Thymus (tissue), 11 donors: ENCODE data around the gene BMP2K. TPM values are rescaled to one million over a fixed set of nuclear protein-coding genes. Genes with fewer than 3 reads are reported as not detected.

Experiments
- DNase-seq, 9 donors: peaks; one replicate each; pipeline ENCODE4 v3.0.0-alpha.2; 2013; ENCODE audit warnings: low spot score in 9 of 9, low read depth in 6 of 9, missing footprints in 1 of 9
- H3K27ac ChIP-seq, 2 donors: one replicate each; pipeline ENCODE4 v1.5.1; 2013; ENCODE audit warnings: control low read depth in 1 of 2, low read depth in 1 of 2, low read length in 1 of 2, mild to moderate bottlenecking in 1 of 2, moderate library complexity in 1 of 2
- H3K27me3 ChIP-seq, 2 donors: one replicate each; pipeline ENCODE4 v1.5.1; 2013; ENCODE audit warnings: low read length in 1 of 2; ENCODE audit not compliant: control insufficient read depth in 2 of 2, insufficient read depth in 1 of 2
- H3K36me3 ChIP-seq, 2 donors: one replicate each; pipeline ENCODE4 v1.5.1; 2013; ENCODE audit warnings: low read length in 1 of 2, mild to moderate bottlenecking in 1 of 2, moderate library complexity in 1 of 2; ENCODE audit not compliant: control insufficient read depth in 2 of 2, insufficient read depth in 2 of 2
- H3K4me1 ChIP-seq, 2 donors: one replicate each; pipeline ENCODE4 v1.5.1; 2013; ENCODE audit warnings: low read length in 2 of 2; ENCODE audit not compliant: control insufficient read depth in 2 of 2, insufficient read depth in 2 of 2
- H3K4me3 ChIP-seq, 2 donors: one replicate each; pipeline ENCODE4 v1.5.1; 2013; ENCODE audit warnings: low read length in 2 of 2, control low read depth in 1 of 2, mild to moderate bottlenecking in 1 of 2
- H3K9me3 ChIP-seq, 2 donors: one replicate each; pipeline ENCODE4 v1.5.1; 2013; ENCODE audit warnings: low read length in 1 of 2, mild to moderate bottlenecking in 1 of 2; ENCODE audit not compliant: control insufficient read depth in 2 of 2, insufficient read depth in 1 of 2
- WGBS: extraction: QIAGEN DNeasy Blood & Tissue Kit; methylation state at CpG from one replicate; pipeline ENCODE4 v1.1.7; 2013; 5-methylcytosine and 5-hydroxymethylcytosine counted together
- polyA plus RNA-seq: library from polyadenylated mRNA; stranded (reverse); fragments of 200-250 nt; gene quantifications from one replicate; pipeline ENCODE4 v1.2.3, GENCODE V29; 2013
- total RNA-seq: library from RNA; stranded (reverse); fragments of 120-200 nt; gene quantifications from one replicate; pipeline ENCODE4 v1.2.4, GENCODE V29; 2013
- donor health status: healthy.

BMP2K gene
- total and polyA plus RNA-seq, 2 donors: 34.3 to 36.5 TPM

- DNase-seq: peak in 3 of 9 donors; percentile 35 to 70 (median 40)
- whole genome bisulfite sequencing: 82% methylated on average over 12 of the region's 12 CpGs
- peaks cover 8 to 17% of the 10 kb centered on the region in 2 donors for H3K4me1 ChIP-seq
- H3K9me3 ChIP-seq: no peaks in the 10 kb centered on the region
- H3K27ac ChIP-seq: no peak overlapping the region
- H3K36me3 ChIP-seq: no peaks in the 10 kb centered on the region
- no peak overlapping the region for H3K4me3 ChIP-seq
- no peaks in the 10 kb centered on the region for H3K27me3 ChIP-seq
These were observed 7.5 kb upstream of the BMP2K start for GRCh38 chr4:78768452-78769180.

DNA sequence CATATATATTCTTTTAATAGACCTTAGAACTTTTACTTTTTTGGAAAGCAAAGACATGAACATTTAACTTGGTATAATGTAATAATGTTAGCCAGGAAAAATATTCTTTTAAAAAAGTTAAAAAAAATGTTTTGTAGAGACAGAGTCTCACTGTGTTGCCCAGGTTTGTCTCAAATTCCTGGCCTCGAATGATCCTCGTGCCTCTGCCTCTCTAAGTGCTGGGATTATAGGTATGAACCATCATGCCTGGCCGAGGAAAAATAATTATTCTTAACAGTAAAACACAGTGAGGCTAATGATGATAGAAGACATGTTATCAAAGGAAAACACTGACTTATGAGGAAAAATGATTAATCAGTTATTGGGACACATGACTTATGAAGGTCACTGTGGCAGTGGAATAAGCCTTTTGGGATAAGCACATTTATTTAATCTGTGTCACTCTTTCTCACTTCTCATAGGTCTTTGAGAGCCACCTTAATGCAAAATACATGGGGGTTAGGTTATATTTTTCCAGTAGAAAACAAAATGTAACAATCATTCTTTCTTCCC lies 6.0 kb upstream of the BMP2K start:
- Histone ChIP-seq H3K36me3 (no peaks in the 10 kb centered on the region), H3K4me3 (no peak overlapping the region), H3K27ac (no peak overlapping the region), H3K4me1 (peaks cover 8 to 21% of the 10 kb centered on the region in 2 donors), H3K27me3 (no peaks in the 10 kb centered on the region), H3K9me3 (no peaks in the 10 kb centered on the region)
- DNase-seq: no peak
- WGBS: 99% methylated on average over 3 of the region's 3 CpGs

DNA sequence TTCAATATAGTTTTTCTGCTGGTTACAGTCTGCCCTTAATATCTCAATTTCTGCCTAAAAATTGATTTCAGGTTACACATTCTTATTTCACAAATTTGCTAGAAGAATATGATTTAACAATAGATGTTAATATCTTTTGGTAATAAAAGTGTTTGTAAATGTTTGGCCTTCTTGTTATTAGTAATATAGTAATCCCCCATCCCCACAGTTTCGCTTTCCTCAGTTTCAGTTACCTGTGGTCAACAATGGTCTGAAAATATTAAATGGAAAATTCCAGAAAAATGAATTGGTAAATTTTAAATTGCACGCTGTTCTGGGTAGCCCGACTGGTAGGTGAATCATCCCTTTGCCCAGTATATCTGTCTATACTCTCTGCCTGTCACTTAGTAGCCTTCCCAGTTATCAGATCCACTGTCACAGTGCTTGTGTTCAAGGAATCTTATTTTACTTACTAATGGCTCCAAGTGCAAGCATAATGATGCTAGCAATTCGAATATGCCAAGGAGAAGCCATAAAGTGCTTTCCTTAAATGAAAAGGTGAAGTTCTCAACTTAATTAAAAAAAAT lies 3.5 kb upstream of the BMP2K start:
- 96% methylated on average over 4 of the region's 4 CpGs for WGBS
- H3K27me3 ChIP-seq: no peaks in the 10 kb centered on the region
- no peak overlapping the region for H3K4me3 ChIP-seq
- H3K9me3 ChIP-seq: peaks cover 0 to 2% of the 10 kb centered on the region in 2 donors
- no peak overlapping the region for H3K27ac ChIP-seq
- DNase-seq: no peak
- H3K36me3 ChIP-seq: no peaks in the 10 kb centered on the region
- peaks cover 11 to 15% of the 10 kb centered on the region in 2 donors for H3K4me1 ChIP-seq

DNA sequence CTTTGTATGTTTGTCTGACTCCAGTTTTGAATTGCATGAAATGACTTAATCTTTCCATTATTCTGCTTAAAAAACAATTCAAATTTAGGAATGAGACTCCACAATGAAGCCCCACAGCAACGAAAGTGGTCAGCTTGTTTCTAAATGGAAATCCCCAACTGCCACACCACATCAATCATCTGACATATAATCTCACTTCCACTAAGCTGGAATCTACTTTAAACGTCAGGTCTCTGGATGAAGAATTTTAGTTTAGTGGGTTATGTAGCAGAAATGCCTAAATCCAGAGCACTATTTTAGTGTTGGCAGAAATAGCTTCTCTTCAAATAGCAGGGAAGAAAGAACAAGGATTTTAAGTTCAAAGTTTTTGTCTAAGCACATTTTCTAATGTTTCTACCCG lies 1.7 kb upstream of the BMP2K start:
- DNase-seq: peak in 1 of 9 donors; percentile 44
- Histone ChIP-seq H3K27me3 (no peaks in the 10 kb centered on the region), H3K36me3 (no peaks in the 10 kb centered on the region), H3K4me3 (no peak overlapping the region), H3K9me3 (peaks cover 0 to 2% of the 10 kb centered on the region in 2 donors), H3K27ac (peak overlapping the region; percentile 18 to 91), H3K4me1 (peaks cover 2 to 7% of the 10 kb centered on the region in 2 donors)
- WGBS: 72% methylated on average over 3 of the region's 3 CpGs

GRCh38 chr4:78775303-78776078 lies 659 bp upstream of the BMP2K start:
- H3K27ac ChIP-seq: peak overlapping the region; percentile 91 to 95
- H3K27me3 ChIP-seq: no peaks in the 10 kb centered on the region
- H3K36me3 ChIP-seq: no peaks in the 10 kb centered on the region
- DNase-seq: peak in 8 of 9 donors; percentile 66 to 93 (median 83)
- peaks cover 0 to 2% of the 10 kb centered on the region in 2 donors for H3K9me3 ChIP-seq
- H3K4me3 ChIP-seq: peak overlapping the region; percentile 97 to 98
- peaks cover 7% of the 10 kb centered on the region in 2 donors for H3K4me1 ChIP-seq
- under 1% methylated on average over 54 of the region's 54 CpGs for WGBS

DNA sequence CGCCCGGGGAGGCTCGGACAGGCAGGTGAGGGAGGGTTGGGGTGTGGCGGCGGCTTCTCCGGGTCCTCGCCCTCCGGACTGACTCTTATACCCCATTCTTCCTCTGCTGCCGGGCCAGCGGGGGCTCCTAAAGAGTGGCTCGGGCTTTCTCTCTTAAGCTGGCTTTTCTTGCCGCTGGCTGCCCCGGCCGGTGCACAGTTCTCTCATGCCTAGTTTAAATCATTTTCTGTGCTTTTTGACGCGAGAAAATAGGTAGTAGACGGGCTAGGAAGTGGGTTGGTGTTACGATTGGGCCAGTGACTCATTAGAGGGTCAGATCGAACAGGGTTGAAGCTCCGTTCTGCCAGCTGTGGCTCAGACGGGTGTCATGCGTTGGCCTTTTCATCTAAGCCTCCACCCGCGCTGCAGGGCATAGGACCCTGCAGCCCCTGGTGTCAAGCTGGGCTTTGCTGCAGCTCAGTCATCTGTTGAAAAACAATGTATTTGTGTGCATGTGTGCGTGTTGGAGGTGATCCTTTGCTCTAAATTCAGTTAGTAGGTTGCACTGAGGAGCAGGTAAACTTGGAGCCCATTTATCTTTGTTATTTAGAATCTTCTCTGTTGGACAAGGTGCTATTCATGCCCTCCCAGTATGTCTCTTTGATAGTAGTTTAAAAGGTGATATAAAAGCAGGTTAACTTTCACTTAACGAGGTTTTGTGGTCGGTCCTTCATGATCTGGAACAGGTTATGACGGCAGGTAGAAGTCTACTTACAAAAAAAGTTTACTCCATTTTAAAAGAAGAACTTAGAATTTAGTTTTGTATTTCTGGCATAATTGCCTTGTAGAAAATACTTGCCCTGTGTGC lies 802 bp downstream of the BMP2K start:
- Histone ChIP-seq H3K4me3 (peak overlapping the region; percentile 89 to 97), H3K9me3 (peaks cover 0 to 2% of the 10 kb centered on the region in 2 donors), H3K27ac (peak overlapping the region; percentile 88 to 95), H3K4me1 (peaks cover 7 to 8% of the 10 kb centered on the region in 2 donors), H3K27me3 (no peaks in the 10 kb centered on the region), H3K36me3 (peaks cover 1 to 3% of the 10 kb centered on the region in 2 donors)
- peak in 5 of 9 donors; percentile 39 to 67 (median 40) for DNase-seq
- WGBS: under 1% methylated on average over 28 of the region's 28 CpGs

DNA sequence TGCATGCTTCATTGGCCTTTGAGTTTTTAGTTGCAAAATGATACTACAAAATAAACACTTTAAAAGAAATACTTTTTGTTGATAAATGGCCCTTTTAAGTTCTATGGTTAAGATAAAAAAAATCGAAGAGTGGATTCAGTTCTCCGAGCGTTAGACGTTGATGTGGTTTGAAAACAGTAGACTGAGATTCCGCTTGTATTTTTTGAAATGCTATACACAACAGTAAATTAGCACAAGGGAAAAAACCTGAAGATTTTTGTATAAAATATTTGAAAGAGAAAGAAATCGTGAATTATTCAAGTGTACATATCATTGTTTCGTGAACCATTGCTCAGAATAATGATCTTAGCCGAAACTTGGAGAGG lies 1.4 kb downstream of the BMP2K start:
- WGBS: 12% methylated on average over 8 of the region's 8 CpGs
- no peaks in the 10 kb centered on the region for H3K27me3 ChIP-seq
- H3K9me3 ChIP-seq: peaks cover 0 to 2% of the 10 kb centered on the region in 2 donors
- peak overlapping the region; percentile 89 to 97 for H3K4me3 ChIP-seq
- peak overlapping the region in 1 of 2 donors; percentile 88 for H3K27ac ChIP-seq
- DNase-seq: peak in 2 of 9 donors; percentile 21 to 59
- peaks cover 3% of the 10 kb centered on the region in 2 donors for H3K36me3 ChIP-seq
- peaks cover 7 to 10% of the 10 kb centered on the region in 2 donors for H3K4me1 ChIP-seq

- 99% methylated on average over 4 of the region's 4 CpGs for whole genome bisulfite sequencing
- Histone ChIP-seq H3K9me3 (peaks cover 0 to 2% of the 10 kb centered on the region in 2 donors), H3K36me3 (peaks cover 3% of the 10 kb centered on the region in 2 donors), H3K27ac (no peak overlapping the region), H3K4me3 (no peak overlapping the region), H3K27me3 (no peaks in the 10 kb centered on the region), H3K4me1 (peaks cover 7 to 10% of the 10 kb centered on the region in 2 donors)
- no peak for DNase-seq
These were observed 2.4 kb downstream of the BMP2K start for GRCh38 chr4:78778530-78778929.
